HG03558 (cell line): ENCODE data around the gene GNAI2.
"Not testable (repeated sequence)": the region's sequence is repeated elsewhere in the genome, so short reads cannot be mapped to it uniquely, and the experiment has no call there.

Experiments
- ATAC-seq: cut with Tn5 transposase; IDR thresholded peaks from one replicate; pipeline ENCODE4 v1.9.1; 2021; ENCODE audit warnings: moderate number of reproducible peaks; ENCODE audit not compliant: unreplicated experiment; ENCODE audit errors: extremely low read depth

The GNAI2 gene

DNA sequence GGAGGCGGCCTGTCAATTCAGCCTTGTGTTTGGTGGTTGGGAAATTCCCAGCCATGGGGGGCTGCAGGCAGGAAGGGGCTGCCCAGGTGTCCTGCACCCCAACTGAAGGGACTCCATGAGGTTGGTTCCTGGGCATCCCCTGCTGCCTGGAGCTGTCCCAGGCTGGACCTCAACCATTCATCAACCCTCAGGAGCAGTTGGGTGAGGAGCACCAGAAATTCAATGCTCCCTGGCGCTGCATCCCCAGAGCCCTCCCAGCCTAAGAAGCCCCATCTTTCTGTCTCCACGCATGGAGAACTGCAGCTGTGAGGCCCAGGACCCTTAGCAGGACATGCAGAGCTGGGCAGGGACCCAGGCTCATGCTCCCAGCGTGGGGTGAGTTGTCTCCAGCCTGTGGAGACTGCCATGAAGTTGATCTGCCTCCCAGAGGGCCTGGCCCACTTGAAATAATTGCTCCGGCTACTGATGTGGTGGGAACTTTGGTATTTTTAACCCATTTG, 25.0 kb downstream of the GNAI2 start:
- ATAC-seq: no peak

DNA sequence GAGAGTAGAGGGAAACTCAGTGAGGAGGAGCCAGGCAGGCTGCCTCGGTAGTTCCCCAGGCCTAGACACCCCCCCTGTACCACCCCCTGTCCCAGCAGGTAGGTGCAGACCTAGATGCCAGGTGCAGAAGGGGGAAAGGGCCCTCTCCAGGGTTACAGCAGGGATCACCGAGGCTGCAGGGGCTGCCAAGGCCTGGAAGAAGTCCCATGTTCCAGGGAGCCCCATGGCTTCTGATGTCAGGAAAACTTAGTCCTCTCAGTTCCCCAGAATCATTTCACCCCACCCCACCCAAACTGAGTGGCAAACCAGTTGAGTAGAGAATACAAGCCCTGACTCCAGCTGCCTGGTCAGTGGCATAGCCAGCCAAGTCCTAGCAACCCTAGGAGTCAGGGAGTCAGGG, 25.5 kb downstream of the GNAI2 start:
- ATAC-seq: no peak

DNA sequence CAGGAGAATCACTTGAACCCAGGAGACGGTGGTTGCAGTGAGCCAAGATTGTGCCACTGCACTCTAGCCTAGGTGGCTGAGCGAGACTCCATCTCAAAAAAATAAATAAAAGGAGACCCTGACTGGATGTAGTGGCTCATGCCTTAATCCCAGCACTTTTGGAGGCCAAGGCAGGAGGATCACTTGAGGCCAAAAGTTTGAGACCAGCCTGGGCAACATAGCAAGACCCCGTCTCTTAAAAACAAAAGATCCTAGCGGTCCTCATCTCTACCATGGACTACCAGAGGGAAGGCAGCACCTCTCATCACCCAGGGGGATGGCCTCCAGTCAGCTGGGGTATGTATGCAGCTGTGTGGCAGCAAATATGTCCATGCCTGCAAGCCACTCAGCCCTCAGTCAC, 26.2 kb downstream of the GNAI2 start:
- not testable (repeated sequence) for ATAC-seq

DNA sequence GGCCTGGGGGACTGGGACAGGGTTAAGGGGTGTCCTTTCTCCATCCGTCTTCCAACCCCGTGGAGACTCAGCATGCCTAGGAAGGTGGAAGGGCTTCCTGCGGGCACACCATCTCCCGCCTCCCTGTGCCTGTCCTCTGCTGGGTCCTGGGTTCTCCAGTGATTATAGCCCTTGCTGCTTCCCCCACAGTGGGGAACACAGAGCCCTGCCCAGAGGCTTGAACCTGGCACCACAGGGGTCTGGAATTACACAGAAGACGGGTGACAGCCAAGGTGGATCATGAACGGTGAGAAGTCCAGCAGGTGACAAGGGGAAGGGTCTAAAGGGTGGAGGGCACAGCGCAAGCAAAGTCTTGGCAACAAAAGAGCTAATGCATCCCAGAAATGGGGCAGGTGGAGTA, 26.8 kb downstream of the GNAI2 start:
- no peak for ATAC-seq

DNA sequence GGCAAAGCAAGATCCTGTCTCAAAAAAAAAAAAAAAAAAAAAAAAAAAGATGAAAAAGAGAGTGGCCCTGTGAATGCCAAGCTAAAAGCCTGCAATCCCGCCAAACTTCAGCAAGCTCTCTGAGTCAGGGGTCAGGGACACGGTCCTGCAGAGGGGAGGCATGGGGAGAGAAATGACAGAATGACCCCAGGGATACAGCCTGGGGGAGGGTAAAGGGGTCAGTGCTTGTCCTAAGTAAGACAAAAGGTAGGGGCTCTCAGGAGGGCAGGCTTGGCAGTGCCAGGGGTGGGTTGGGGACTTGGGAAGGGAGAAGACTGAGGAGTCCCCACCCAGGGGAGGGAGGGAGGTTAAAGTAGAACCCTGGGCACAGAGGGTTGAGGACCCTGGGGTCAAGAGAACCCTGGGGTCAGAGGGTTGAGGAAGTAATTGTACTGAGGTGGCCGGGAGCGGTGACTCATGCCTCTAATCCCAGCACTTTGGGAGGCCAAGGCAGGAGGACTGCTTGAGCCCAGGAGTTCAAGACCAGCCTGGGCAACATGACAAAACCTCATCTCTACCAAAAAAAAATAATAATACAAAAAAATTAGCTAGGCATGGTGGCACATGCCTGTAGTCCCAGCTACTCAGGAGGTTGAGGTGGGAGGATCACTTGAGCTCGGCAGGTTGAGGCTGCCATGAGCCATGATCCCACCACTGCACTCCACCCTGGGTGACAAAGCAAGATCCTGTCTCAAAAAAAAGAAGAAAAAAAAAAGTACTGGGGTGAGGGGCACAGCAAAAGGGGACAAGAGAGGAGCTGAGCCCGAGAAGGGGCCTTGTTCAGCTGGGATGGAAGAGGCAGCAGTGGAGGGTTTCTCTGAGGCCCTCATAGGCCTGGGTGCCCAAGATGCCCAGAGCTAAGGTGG, 27.7 kb downstream of the GNAI2 start:
- ATAC-seq: no peak

DNA sequence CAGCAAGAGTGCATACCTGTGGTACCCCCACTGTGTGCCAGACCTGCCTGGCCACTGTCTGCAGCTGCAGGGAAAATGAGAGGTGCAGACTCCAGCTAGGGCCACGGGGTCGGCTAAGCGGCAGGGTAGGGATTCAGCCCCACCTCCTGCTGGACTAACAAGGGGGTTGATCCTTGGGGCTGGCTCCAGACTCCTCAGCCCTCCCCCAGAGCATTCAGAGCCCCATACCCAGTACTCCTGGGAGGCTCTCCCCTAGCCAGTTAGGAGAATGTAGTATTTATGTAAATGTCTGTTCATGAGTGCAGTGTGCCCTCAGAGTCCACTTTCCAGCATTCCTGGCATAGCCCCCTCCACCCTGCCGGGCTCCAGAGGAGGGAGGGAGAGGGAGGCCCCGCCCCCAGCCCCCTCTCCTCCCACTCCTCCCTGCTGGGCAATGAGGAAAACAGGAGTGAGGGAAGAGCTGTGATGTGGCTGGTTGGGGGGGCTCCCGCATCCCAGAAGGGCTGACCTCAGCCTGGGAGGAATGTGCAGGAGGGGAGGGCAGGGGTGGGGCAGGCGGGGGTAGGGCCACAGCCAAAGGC, 28.5 kb downstream of the GNAI2 start:
- ATAC-seq: no peak

DNA sequence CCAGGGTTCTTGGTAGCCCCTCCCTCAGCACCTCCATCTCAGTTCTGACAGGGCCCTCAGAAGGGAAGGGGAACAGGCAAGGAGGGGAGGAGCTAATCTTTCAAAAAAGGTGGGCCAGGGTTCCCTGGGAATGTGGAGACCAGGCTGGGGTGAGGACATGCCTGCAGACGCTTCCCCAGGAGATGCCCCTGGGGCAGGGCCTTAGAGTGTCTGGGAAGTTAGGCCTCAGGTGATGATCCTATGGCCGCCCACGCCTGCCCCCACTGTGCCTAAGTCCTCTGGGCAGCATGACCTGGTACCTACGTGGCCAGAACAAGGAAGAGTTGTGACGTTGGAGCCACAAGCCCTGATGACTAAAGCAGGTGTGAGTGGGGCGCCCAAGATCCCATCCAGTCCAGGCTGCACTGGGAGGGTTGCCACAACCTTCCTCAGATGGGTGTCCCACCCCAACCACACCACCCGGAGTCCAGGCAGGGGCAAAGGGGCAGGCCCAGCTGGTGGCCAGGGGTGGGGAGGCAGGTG, 29.0 kb downstream of the GNAI2 start:
- ATAC-seq: no peak

DNA sequence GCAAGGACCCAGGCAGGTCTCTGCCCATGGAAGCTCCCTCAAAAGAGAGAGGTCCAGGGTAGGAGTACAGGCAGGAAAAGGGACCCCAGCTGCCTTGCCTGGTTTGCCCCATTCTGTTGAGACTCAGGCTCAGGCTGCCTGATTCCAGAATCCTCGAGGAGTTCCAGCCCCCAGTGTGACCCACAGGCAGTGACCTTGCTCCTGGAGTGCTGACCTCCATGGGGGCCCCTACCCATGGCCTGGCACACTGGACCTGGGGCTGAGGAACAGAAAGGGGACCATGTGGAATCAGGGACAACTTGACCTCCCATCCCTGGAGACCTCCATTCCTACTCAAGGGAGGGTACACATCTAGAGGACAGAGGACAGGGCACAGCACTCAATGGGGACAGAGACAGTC, 29.6 kb downstream of the GNAI2 start:
- no peak for ATAC-seq

DNA sequence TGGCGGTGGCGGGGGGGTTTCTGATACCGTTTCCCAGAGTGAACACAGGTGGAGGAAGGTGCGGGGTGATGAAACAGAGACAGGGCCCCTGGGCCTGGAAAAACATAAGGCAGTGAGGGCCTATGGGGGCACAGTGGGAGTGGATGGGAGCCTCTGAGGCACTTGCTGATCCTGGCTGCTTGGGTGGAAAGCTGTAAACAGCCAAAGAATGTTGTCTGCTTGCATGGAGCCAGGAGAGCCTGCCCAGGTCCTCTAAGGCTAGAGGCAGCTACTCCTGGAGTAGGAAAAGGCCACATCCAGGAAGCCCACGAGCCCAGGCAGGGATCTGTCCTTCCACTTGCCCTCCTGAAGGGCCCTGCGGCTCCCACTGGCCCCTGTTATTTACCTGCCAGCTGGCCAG, 30.0 kb downstream of the GNAI2 start:
- ATAC-seq: no peak

DNA sequence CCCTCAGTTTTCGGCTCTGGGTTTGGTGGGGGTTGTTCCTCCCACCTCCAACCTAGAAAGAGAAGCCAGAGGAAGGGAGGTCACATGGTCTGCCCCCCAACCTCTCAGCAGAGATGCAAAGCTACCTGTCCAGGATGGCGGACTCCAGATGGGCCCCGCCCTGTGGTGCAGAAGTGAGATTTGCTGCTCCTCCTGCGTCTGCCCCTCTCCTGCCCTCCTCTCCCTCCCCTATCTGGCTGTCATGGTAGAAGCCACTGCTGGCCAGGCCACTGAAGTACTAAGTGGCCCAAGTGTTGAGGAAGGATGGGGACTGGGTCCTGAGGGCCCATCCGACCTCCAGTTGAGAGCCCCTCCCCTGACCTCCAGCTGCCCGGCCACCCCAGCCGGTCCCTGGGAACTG, 30.8 kb downstream of the GNAI2 start:
- ATAC-seq: no peak

DNA sequence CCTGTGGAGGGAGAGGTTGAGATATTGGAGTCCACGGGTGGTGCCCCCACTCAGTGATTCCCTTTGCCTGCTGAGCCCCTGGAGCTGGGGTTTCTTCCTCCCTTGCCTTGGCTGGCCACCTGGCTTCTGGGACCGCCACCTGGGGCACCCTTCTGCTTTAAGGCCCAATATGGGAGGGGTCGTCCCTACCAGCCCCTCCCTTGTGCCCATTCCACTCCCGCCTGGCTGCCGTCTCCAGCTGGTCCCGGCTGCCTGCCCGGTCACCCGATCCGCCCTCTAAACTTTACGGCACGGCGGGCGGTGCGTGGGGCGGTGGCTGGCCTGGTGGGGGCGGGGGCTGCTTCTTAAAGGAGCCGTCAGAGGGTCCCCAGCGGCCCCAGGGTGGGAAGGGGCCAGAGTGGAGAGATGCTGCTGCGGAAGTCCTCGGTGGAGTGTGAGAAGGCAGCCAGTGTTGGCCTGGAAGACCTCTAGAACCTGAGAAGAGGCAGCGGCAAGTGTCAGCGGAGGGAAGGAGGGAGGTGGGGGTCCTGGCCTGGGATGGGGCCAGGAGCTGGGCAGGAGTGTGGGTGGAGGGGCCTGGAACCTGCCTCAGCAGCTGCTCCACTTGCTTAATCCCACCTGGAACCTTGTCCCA, 31.4 kb downstream of the GNAI2 start:
- ATAC-seq: no peak

DNA sequence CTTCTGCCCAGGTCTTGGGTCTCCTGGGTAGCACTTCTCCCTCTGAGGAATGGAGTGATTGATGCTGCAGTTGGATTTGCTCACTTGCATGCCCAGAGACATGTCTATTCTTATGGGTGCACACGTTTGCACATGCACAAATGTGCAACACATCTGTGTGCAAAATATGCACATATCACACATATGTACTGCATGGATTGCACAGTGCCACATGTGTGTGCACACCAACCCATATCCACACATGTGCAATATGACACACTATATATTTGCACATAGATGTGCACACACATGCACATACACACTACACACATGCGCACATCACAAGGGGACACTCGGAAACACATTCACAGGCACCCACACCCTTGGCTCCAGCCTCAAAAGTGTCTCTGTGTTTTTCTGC, 32.3 kb downstream of the GNAI2 start:
- no peak for ATAC-seq

DNA sequence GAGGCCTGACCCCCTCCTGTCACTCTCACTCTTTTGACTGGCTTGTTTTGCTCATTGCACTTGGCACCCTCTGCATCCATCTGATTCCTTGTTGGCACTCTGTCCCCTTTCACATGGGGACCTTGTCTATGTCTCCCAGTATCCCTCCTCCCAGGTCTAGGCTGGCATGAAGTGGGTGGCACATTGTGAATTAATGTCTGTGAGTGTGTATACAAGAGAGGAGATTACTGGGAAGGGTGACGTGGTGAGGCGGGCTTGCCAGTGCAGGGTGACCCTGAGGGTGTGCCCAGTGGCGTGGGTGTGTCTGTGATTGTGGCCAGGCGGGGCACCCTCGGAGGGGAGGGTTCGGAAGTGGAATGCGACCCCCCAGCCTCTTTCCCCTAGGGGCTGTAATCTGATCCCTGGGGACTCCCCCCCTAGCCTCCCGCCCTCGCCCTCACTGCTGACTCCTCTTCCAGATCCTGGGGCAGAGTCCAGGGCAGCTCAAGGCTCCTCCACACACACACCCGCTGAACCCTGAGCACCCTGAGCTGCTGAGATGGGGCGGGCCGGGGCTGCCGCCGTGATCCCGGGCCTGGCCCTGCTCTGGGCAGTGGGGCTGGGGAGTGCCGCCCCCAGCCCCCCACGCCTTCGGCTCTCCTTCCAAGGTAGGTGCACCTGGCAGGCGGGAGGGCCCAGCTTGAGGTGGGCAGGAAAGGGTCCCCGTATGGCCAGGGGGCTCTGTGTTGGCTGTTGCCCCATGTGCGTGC, 32.9 kb downstream of the GNAI2 start, which contains the start of gene SEMA3B:
Gene SEMA3B (plus strand): TSS at position 445 of the 749 bp plus-strand sequence. CDS start 94 bp downstream, at position 539.
- ATAC-seq: no peak

DNA sequence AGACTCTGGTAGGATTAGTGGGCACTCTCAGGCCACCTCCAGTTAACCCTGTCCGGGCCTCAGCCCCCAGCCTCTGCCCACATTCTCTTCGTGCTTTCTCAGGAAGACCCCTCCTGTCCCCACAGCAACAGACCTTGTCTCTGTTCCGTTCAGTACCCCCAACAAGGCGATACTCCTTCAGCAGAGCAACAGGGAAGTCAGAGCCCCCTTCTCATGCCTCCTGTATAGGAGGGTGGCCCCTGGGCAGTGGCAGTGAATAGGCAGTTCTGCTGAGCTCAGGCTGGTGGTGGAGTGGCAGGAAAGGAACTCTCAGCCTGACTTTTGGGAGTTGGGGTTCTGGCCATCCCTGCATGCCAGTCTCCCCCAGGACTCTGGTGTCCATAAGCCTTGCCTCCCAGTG, 33.5 kb downstream of the GNAI2 start:
- ATAC-seq: no peak

DNA sequence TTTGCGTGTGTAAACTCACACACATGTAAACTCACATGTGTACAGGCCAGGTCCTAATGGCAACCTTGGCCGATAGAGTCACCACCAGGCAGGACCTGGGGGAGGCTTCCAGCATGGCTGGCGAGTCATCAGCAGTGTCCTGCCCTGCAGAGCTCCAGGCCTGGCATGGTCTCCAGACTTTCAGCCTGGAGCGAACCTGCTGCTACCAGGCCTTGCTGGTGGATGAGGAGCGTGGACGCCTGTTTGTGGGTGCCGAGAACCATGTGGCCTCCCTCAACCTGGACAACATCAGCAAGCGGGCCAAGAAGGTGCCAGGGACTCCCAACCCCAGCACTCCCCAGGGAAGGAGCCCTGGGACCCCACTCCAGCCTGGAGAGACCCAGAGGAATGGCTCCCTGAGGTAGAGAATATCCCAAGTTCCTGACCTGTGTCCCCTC, 34.0 kb downstream of the GNAI2 start:
- no peak for ATAC-seq

DNA sequence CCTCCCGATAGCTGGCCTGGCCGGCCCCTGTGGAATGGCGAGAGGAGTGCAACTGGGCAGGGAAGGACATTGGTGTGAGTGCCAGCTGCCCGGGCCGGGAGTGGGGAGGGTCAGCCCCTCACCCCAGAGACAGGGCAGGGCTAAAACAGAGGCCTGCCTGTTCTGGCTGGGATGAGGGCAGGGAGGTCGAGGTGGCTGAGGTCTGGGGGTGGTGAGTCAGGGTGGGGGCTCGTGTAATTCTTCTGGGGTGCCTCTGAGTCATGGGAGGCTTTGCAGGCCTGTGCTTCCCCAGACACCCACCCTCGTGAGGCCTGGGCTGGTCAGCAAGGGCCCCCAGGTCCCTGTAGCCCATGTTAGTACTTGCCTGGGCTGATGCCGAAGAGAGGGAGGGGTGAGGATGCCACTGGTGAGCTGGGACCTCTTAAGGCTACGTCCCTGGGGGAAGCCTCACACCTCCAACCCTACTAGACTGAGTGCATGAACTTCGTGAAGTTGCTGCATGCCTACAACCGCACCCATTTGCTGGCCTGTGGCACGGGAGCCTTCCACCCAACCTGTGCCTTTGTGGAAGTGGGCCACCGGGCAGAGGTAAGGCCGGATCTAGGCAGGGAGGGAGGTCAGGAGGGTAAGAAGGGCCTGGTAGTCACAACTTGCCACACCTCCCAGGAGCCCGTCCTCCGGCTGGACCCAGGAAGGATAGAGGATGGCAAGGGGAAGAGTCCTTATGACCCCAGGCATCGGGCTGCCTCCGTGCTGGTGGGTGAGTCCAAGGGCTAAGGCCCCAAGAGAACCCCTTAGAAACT, 34.6 kb downstream of the GNAI2 start:
- ATAC-seq: no peak

DNA sequence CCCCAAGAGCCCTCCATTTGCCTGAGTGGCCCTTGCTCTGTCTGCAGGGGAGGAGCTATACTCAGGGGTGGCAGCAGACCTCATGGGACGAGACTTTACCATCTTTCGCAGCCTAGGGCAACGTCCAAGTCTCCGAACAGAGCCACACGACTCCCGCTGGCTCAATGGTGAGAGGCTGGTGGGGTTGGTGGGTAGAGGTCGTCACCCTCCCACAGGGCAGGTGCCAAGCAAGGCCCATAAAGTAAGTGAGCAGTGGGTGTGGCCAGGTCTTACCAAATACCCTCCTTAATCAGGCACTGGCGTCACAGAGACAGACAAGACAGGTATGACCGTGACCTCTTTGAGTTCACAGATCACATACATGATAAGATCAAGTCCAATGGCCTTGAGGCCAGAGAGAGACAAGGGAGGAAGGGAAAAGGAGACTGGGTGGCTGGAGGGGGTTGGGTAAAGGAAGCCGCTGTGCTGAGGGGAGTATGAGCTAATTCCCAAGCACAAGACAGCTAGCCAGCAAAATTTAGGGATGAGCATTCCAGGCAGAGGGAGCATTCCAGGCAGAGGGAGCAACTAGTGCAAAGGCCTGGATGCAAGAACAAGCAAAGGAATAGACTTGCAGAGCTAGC, 35.4 kb downstream of the GNAI2 start:
- ATAC-seq: no peak

DNA sequence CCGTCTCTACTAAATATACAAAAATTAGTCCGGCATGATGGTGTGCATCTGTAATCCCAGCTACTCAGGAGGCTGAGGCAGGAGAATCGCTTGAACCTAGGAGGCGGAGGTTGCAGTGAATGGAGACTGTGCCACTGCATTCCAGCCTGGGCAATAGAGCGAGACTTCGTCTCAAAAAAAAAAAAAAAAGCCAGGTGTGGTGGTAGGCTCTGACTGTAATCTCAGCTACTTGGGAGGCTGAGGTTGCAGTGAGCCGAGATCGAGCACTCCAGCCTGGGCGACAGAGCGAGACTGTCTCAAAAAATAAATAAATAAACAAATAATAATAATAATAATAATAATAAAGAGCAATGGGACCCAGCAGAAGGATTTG, 36.5 kb downstream of the GNAI2 start:
- ATAC-seq: not testable (repeated sequence)
